ENCODE data around the gene MNAT1.
A peak's percentile ranks its signal among the peaks of the same experiment; 100 is the strongest.

Gene MNAT1

GRCh38 chr14:60856111-60856510 lies 121.5 kb downstream of the MNAT1 start:
- ATAC-seq (ENCODE audit: low read depth): no peak
- DNase-seq (ENCODE audit: low spot score): no peak
- Histone ChIP-seq H3K27me3 (ENCODE audit: insufficient read depth, poor library complexity, severe bottlenecking) (no peaks in the 10 kb centered on the region), H3K27ac (ENCODE audit: poor library complexity, severe bottlenecking) (no peak overlapping the region), H3K4me1 (ENCODE audit: insufficient read depth, poor library complexity, severe bottlenecking) (peaks cover 1% of the 10 kb centered on the region), H3K36me3 (ENCODE audit: low read depth) (peaks cover 2% of the 10 kb centered on the region; the same call in 1 of the 2 replicates), H3K4me3 (ENCODE audit: severe bottlenecking) (no peak overlapping the region), H3K9me3 (ENCODE audit: severe bottlenecking) (no peaks in the 10 kb centered on the region)
- TF ChIP-seq CTCF (IDR thresholded peaks at IDR 0.05; ENCODE audit: poor library complexity, severe bottlenecking): no peak

- Histone ChIP-seq H3K9me3 (ENCODE audit: severe bottlenecking) (no peaks in the 10 kb centered on the region), H3K4me3 (ENCODE audit: severe bottlenecking) (no peak overlapping the region), H3K27ac (ENCODE audit: poor library complexity, severe bottlenecking) (no peak overlapping the region), H3K27me3 (ENCODE audit: insufficient read depth, poor library complexity, severe bottlenecking) (no peaks in the 10 kb centered on the region), H3K4me1 (ENCODE audit: insufficient read depth, poor library complexity, severe bottlenecking) (peaks cover 18% of the 10 kb centered on the region), H3K36me3 (ENCODE audit: low read depth) (no peaks in the 10 kb centered on the region)
- ATAC-seq (ENCODE audit: low read depth) (no peak), DNase-seq (ENCODE audit: low spot score) (no peak)
- no peak for TF ChIP-seq CTCF (IDR thresholded peaks at IDR 0.05; ENCODE audit: poor library complexity, severe bottlenecking)
Measured at GRCh38 chr14:60859525-60859924, 125.0 kb downstream of the MNAT1 start.

GRCh38 chr14:60861545-60862140 lies 127.1 kb downstream of the MNAT1 start:
- ATAC-seq (ENCODE audit: low read depth): no peak
- Histone ChIP-seq H3K27me3 (ENCODE audit: insufficient read depth, poor library complexity, severe bottlenecking) (no peaks in the 10 kb centered on the region), H3K4me3 (ENCODE audit: severe bottlenecking) (no peak overlapping the region), H3K4me1 (ENCODE audit: insufficient read depth, poor library complexity, severe bottlenecking) (peaks cover 18% of the 10 kb centered on the region), H3K27ac (ENCODE audit: poor library complexity, severe bottlenecking) (no peak overlapping the region), H3K36me3 (ENCODE audit: low read depth) (no peaks in the 10 kb centered on the region), H3K9me3 (ENCODE audit: severe bottlenecking) (no peaks in the 10 kb centered on the region)
- no peak for TF ChIP-seq CTCF (IDR thresholded peaks at IDR 0.05; ENCODE audit: poor library complexity, severe bottlenecking)
- no peak for DNase-seq (ENCODE audit: low spot score)

- Histone ChIP-seq H3K27ac (ENCODE audit: poor library complexity, severe bottlenecking) (no peak overlapping the region), H3K27me3 (ENCODE audit: insufficient read depth, poor library complexity, severe bottlenecking) (no peaks in the 10 kb centered on the region), H3K36me3 (ENCODE audit: low read depth) (no peaks in the 10 kb centered on the region), H3K4me1 (ENCODE audit: insufficient read depth, poor library complexity, severe bottlenecking) (peaks cover 18% of the 10 kb centered on the region), H3K4me3 (ENCODE audit: severe bottlenecking) (no peak overlapping the region), H3K9me3 (ENCODE audit: severe bottlenecking) (no peaks in the 10 kb centered on the region)
- TF ChIP-seq CTCF (IDR thresholded peaks at IDR 0.05; ENCODE audit: poor library complexity, severe bottlenecking): no peak
- ATAC-seq (ENCODE audit: low read depth): peak; percentile 29; the same call in 1 of the 3 replicates
- DNase-seq (ENCODE audit: low spot score): no peak
Measured at GRCh38 chr14:60862283-60862682, 127.7 kb downstream of the MNAT1 start.

GRCh38 chr14:60863249-60863648 lies 128.7 kb downstream of the MNAT1 start:
- TF ChIP-seq CTCF (IDR thresholded peaks at IDR 0.05; ENCODE audit: poor library complexity, severe bottlenecking): no peak
- Histone ChIP-seq H3K27me3 (ENCODE audit: insufficient read depth, poor library complexity, severe bottlenecking) (no peaks in the 10 kb centered on the region), H3K4me3 (ENCODE audit: severe bottlenecking) (no peak overlapping the region), H3K4me1 (ENCODE audit: insufficient read depth, poor library complexity, severe bottlenecking) (peaks cover 18% of the 10 kb centered on the region), H3K27ac (ENCODE audit: poor library complexity, severe bottlenecking) (no peak overlapping the region), H3K9me3 (ENCODE audit: severe bottlenecking) (no peaks in the 10 kb centered on the region), H3K36me3 (ENCODE audit: low read depth) (no peaks in the 10 kb centered on the region)
- no peak for ATAC-seq (ENCODE audit: low read depth)
- DNase-seq (ENCODE audit: low spot score): no peak

Data from RWPE2 (cell line).